BE2C (cell line): ENCODE results near the gene CYP21A2.

Source experiments
- DNase-seq: peaks from one replicate; pipeline ENCODE4 v3.0.0-alpha.2; 2020
- H3K27me3 ChIP-seq: fragments of 250-450 bp; sonication (Bioruptor Pico); 2 replicates; pipeline ENCODE4 v1.5.1; 2020; ENCODE audit warnings: mild to moderate bottlenecking
- H3K36me3 ChIP-seq: fragments of 250-450 bp; sonication (Bioruptor Pico); 2 replicates; pipeline ENCODE4 v1.5.1; 2020; ENCODE audit warnings: mild to moderate bottlenecking
- H3K4me1 ChIP-seq: fragments of 250-450 bp; sonication (Bioruptor Pico); 2 replicates; pipeline ENCODE4 v1.5.1; 2020
- H3K4me3 ChIP-seq: 2 replicates; pipeline ENCODE4 v1.5.1; 2011; ENCODE audit warnings: low read depth, low read length
- H3K9me3 ChIP-seq: fragments of 250-450 bp; sonication (Bioruptor Pico); 2 replicates; pipeline ENCODE4 v1.5.1; 2020
- CTCF ChIP-seq: IDR thresholded peaks from 2 replicates; pipeline ENCODE4 v1.5.1; 2012; ENCODE audit warnings: mild to moderate bottlenecking, low read depth, low read length

CYP21A2 gene

GRCh38 chr6:32089082-32089828 is 51.0 kb downstream of the CYP21A2 start:
- no peak overlapping the region for H3K4me3 ChIP-seq
- H3K9me3 ChIP-seq, result no peaks in the 10 kb centered on the region
- no peak for DNase-seq
- TF ChIP-seq CTCF, result no peak
- peaks cover 56% of the 10 kb centered on the region for H3K27me3 ChIP-seq
- no peaks in the 10 kb centered on the region for H3K36me3 ChIP-seq
- no peaks in the 10 kb centered on the region for H3K4me1 ChIP-seq
